CD14-positive monocyte (primary cell): ENCODE data around the gene CHRNG. TPM values are rescaled to one million over a fixed set of nuclear protein-coding genes. Genes with fewer than 3 reads are reported as not detected.

Source experiments
- DNase-seq, 3 donors: peaks; one replicate each; pipeline ENCODE4 v3.0.0-alpha.2; 2011 to 2022
- H2AFZ ChIP-seq: 2 replicates; pipeline ENCODE4 v1.6.0; 2012; ENCODE audit warnings: mild to moderate bottlenecking, low read depth, low read length, inconsistent platforms; ENCODE audit not compliant: insufficient read depth, poor library complexity, severe bottlenecking
- H3K27ac ChIP-seq, 2 donors: 1 replicate in 1 of 2; 2 replicates in 1 of 2; pipeline ENCODE4 v1.5.1; 2012 to 2013; ENCODE audit warnings: low read length in 2 of 2, control low read depth in 1 of 2, inconsistent platforms in 1 of 2, low read depth in 1 of 2, mild to moderate bottlenecking in 1 of 2
- H3K27me3 ChIP-seq, 2 donors: one replicate each; pipeline versions ENCODE4 v1.6.0 to v1.6.1; 2011 to 2013; ENCODE audit warnings: low read length in 2 of 2; ENCODE audit not compliant: control insufficient read depth in 2 of 2, insufficient read depth in 2 of 2
- H3K36me3 ChIP-seq, 2 donors: replicated peaks in 1 of 2; 1 replicate in 1 of 2; 2 replicates in 1 of 2; pipeline versions ENCODE4 v1.5.1 to v1.6.1; 2012 to 2013; ENCODE audit warnings: low read length in 2 of 2, control low read depth in 1 of 2, inconsistent platforms in 1 of 2, mild to moderate bottlenecking in 1 of 2; ENCODE audit not compliant: insufficient read depth in 2 of 2, control insufficient read depth in 1 of 2
- H3K4me1 ChIP-seq, 2 donors: 1 replicate in 1 of 2; 2 replicates in 1 of 2; pipeline versions ENCODE4 v1.5.1 to v1.6.1; 2012 to 2013; ENCODE audit warnings: low read length in 2 of 2, control low read depth in 1 of 2, inconsistent platforms in 1 of 2, mild to moderate bottlenecking in 1 of 2, moderate library complexity in 1 of 2; ENCODE audit not compliant: insufficient read depth in 2 of 2, control insufficient read depth in 1 of 2
- H3K4me2 ChIP-seq: replicated peaks from 2 replicates; pipeline ENCODE3; 2012; ENCODE audit warnings: low read length, moderate library complexity, mild to moderate bottlenecking; ENCODE audit not compliant: poor library complexity, severe bottlenecking; ENCODE audit errors: extremely low read depth
- H3K4me3 ChIP-seq, 3 experiments: fragments of 200-600 bp in 1 of 3; sonication (generic) in 1 of 3; replicated peaks in 1 of 3; 1 replicate in 2 of 3; 2 replicates in 1 of 3; pipeline ENCODE4 v1.5.1; 2011 to 2013; ENCODE audit warnings: low read length in 3 of 3, mild to moderate bottlenecking in 3 of 3, control low read depth in 2 of 3, low read depth in 2 of 3, inconsistent platforms in 1 of 3, moderate library complexity in 1 of 3
- H3K79me2 ChIP-seq: 2 replicates; pipeline ENCODE4 v1.6.0; 2012; ENCODE audit warnings: mild to moderate bottlenecking, control low read depth, inconsistent platforms, low read length, moderate library complexity; ENCODE audit not compliant: insufficient read depth
- H3K9ac ChIP-seq: 2 replicates; pipeline ENCODE4 v1.6.0; 2017; ENCODE audit warnings: low read length, mild to moderate bottlenecking; ENCODE audit not compliant: insufficient read depth, poor library complexity, severe bottlenecking
- H3K9me3 ChIP-seq, 2 donors: replicated peaks in 1 of 2; 1 replicate in 1 of 2; 2 replicates in 1 of 2; pipeline versions ENCODE4 v1.5.1 to v1.6.1; 2012 to 2013; ENCODE audit warnings: low read length in 2 of 2, control low read depth in 1 of 2; ENCODE audit not compliant: control insufficient read depth in 1 of 2, insufficient read depth in 1 of 2
- H4K20me1 ChIP-seq: 2 replicates; pipeline ENCODE4 v1.6.0; 2012; ENCODE audit warnings: mild to moderate bottlenecking, low read length, control low read depth, moderate library complexity; ENCODE audit not compliant: insufficient read depth
- H3K27ac Mint-ChIP-seq, 7 donors: one replicate each; pipeline ENCODE4 v1.8.0; 2020; ENCODE audit warnings: mild to moderate bottlenecking in 7 of 7, mixed read lengths in 7 of 7, moderate library complexity in 6 of 7, inconsistent platforms in 2 of 7
- H3K27me3 Mint-ChIP-seq, 3 donors: one replicate each; pipeline ENCODE4 v1.8.0; 2021 to 2022; ENCODE audit warnings: low read depth in 3 of 3, mild to moderate bottlenecking in 3 of 3, mixed read lengths in 3 of 3, moderate library complexity in 3 of 3, inconsistent platforms in 1 of 3
- H3K36me3 Mint-ChIP-seq, 2 donors: one replicate each; pipeline ENCODE4 v1.8.0; 2020; ENCODE audit warnings: mixed read lengths in 2 of 2, inconsistent platforms in 1 of 2, mild to moderate bottlenecking in 1 of 2
- H3K4me1 Mint-ChIP-seq: one replicate; pipeline ENCODE4 v1.8.0; 2020; ENCODE audit warnings: mild to moderate bottlenecking, mixed read lengths
- H3K4me3 Mint-ChIP-seq, 2 donors: one replicate each; pipeline ENCODE4 v1.8.0; 2020; ENCODE audit warnings: mild to moderate bottlenecking in 2 of 2, mixed read lengths in 2 of 2, moderate library complexity in 1 of 2
- H3K9me3 Mint-ChIP-seq, 7 donors: one replicate each; pipeline ENCODE4 v1.8.0; 2020 to 2022; ENCODE audit warnings: mixed read lengths in 7 of 7, mild to moderate bottlenecking in 6 of 7, moderate library complexity in 6 of 7, inconsistent platforms in 2 of 7
- CTCF ChIP-seq: fragments of 200-600 bp; IDR thresholded peaks from one replicate; pipeline ENCODE4 v1.8.0; 2022; ENCODE audit warnings: antibody characterized with exemption, mild to moderate bottlenecking
- WGBS: methylation state at CpG from one replicate; pipeline ENCODE4 v1.1.5; 2013; ENCODE audit warnings: missing lambda C conversion rate; ENCODE audit not compliant: insufficient coverage; 5-methylcytosine and 5-hydroxymethylcytosine counted together
- intact Hi-C, 2 donors: fragments of 100-400 bp; cut with micrococcal nuclease; formaldehyde crosslinking; loops; one replicate each; pipeline versions ENCODE4 v1.15.0 to v1.15.1; 2023
- polyA plus RNA-seq, 3 donors: library from polyadenylated mRNA; depleted of rRNA in 1 of 3; unstranded in 2 of 3; stranded (reverse) in 1 of 3; fragments of 300-500 nt in 2 of 3; fragments of >200 nt in 1 of 3; fragmentation: Illumina TruSeq in 2 of 3; gene quantifications; 1 replicate in 2 of 3; 2 replicates in 1 of 3; pipeline ENCODE4 v1.2.3, GENCODE V29; 2012 to 2021

CHRNG gene
- polyA plus RNA-seq, 3 donors, result not detected

GRCh38 chr2:232524771-232525170 lies 14.7 kb upstream of the CHRNG start:
- H3K27me3 ChIP-seq, result peaks cover 24 to 56% of the 10 kb centered on the region in 2 donors
- no peak overlapping the region for H3K4me2 ChIP-seq
- no peak overlapping the region for H3K9ac ChIP-seq

GRCh38 chr2:232525199-232525598 lies 14.3 kb upstream of the CHRNG start:
- TF ChIP-seq CTCF, result no peak
- Histone ChIP-seq H3K4me3 (no peak overlapping the region), H3K27me3 (peaks cover 24 to 56% of the 10 kb centered on the region in 2 donors), H3K9ac (no peak overlapping the region), H3K79me2 (no peaks in the 10 kb centered on the region), H4K20me1 (no peaks in the 10 kb centered on the region), H3K4me1 (peaks cover 4 to 21% of the 10 kb centered on the region in 2 donors), H3K36me3 (no peaks in the 10 kb centered on the region), H3K9me3 (peaks cover 0 to 5% of the 10 kb centered on the region in 2 donors), H3K27ac (no peak overlapping the region), H2AFZ (no peak overlapping the region), H3K4me2 (no peak overlapping the region)
- no peak overlapping the region for H3K27ac Mint-ChIP-seq
- H3K36me3 Mint-ChIP-seq, result peaks cover 0 to 2% of the 10 kb centered on the region in 2 donors
- H3K4me3 Mint-ChIP-seq, result peak overlapping the region in 1 of 2 donors; percentile 35
- peaks cover 38 to 69% (median 52%) of the 10 kb centered on the region in 3 donors for H3K27me3 Mint-ChIP-seq
- peaks cover 12% of the 10 kb centered on the region for H3K4me1 Mint-ChIP-seq
- H3K9me3 Mint-ChIP-seq, result peaks cover 0 to 10% (median 0%) of the 10 kb centered on the region in 7 donors
- WGBS, result 93% methylated on average over 10 of the region's 14 CpGs
- intact Hi-C loops, result no loop called here
- DNase-seq, result no peak

More at GRCh38 chr2:232524771-232525170, 14.7 kb upstream of the CHRNG start:
- intact Hi-C loops, result no loop called here
- peaks cover 33 to 69% (median 55%) of the 10 kb centered on the region in 3 donors for H3K27me3 Mint-ChIP-seq
- no peak for DNase-seq
- no peaks in the 10 kb centered on the region for H3K79me2 ChIP-seq
- no peak overlapping the region for H3K4me3 ChIP-seq
- H3K36me3 Mint-ChIP-seq, result peaks cover 0 to 2% of the 10 kb centered on the region in 2 donors
- no peak for TF ChIP-seq CTCF
- no peak overlapping the region for H2AFZ ChIP-seq
- peaks cover 0 to 5% of the 10 kb centered on the region in 2 donors for H3K9me3 ChIP-seq
- peaks cover 0 to 9% (median 0%) of the 10 kb centered on the region in 7 donors for H3K9me3 Mint-ChIP-seq
- no peaks in the 10 kb centered on the region for H3K36me3 ChIP-seq
- peaks cover 4 to 21% of the 10 kb centered on the region in 2 donors for H3K4me1 ChIP-seq
- no peaks in the 10 kb centered on the region for H4K20me1 ChIP-seq
- WGBS, result 47% methylated on average over 3 of the region's 6 CpGs
- peaks cover 12% of the 10 kb centered on the region for H3K4me1 Mint-ChIP-seq
- H3K27ac Mint-ChIP-seq, result no peak overlapping the region
- H3K27ac ChIP-seq, result no peak overlapping the region
- peak overlapping the region in 1 of 2 donors; percentile 71 for H3K4me3 Mint-ChIP-seq
